GM19023 (cell line): ENCODE measurements around the gene BTBD9.

Experiments used
- ATAC-seq: cut with Tn5 transposase; IDR thresholded peaks from one replicate; pipeline ENCODE4 v1.9.1; 2021; ENCODE audit warnings: mild to moderate bottlenecking, moderate library complexity; ENCODE audit not compliant: unreplicated experiment

Gene BTBD9

GRCh38 chr6:38396209-38396608 lies 243.5 kb downstream of the BTBD9 start:
- no peak for ATAC-seq

DNA sequence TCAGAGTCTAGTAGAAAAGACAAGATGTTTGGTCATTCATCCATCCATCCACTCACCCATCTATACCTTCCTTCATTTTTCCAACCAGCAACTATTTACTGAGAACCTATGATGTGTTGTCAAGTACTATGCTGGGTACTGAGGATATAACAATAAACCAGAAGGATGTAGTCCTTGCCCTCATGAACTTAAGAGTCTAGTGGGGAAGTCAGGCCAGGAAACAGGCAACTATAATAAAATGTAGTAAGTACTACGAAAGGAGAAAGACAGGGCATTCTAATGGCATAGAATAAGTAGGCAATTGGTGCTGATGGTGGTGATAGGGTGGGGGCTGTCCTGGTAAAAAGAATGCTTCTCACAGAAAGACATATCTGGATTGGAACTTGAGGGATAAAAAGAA lies 245.7 kb downstream of the BTBD9 start:
- ATAC-seq = no peak

DNA sequence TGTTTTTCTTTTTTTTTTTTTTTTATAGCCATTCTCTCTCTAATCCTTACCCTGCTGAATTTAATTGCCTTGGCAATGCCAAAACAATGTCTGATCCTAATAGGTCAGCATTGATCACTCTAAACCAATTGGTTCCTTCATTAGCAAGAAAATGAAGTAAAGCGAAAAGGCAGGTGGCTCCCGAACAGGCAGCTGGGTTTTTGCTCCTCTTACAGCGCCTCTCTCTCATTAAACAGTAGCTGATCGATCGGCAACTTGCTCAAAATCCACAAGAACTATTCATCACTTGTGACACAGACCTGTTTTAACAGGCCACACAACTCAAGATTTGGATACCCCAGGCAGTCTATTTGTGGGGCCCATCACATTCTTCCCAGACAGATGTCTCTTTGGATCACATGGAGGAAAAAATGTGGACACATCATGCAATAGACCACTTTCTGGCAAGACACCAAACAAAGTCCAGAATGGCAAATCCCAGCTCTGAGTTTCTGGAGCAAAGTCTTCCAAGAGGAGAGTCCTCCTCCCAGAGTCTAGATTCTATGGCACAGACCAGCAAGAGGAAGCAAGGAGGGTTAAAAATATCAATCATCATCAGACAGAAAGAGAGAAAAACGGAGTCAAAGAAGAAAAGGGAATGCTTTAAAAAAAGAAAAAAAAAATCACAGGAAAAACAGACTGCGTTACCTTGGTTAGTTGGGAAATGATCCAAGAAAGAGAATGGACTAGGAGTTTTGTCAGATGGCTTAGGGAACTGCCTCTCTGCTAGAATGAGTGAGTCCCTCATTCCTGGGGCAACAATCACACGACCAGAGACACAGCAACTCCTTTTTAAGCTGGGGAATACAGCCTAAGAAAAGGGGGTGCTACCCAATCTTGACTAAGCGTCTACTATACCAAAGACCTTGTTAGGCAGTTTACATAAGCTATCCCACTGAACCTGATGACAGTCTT lies 247.8 kb downstream of the BTBD9 start:
- ATAC-seq = no peak

DNA sequence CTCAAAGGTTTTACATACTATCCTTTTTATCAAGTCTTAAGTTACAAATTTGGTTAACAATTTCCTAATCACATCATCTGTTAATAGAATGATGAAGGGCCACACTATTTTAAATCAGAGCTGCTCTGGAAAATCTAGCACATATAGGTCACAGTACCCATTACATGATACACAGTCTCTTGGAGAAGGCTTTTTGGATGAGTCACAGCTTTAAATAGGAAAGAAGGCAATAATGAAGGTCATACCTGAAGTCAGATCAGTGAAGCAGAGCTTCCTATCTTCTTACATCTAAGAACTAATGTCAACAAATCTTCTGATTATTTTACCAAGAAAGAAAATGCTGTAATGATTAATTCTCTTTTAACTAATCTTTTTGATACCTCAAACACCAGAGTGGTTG lies 248.5 kb downstream of the BTBD9 start:
- no peak for ATAC-seq

DNA sequence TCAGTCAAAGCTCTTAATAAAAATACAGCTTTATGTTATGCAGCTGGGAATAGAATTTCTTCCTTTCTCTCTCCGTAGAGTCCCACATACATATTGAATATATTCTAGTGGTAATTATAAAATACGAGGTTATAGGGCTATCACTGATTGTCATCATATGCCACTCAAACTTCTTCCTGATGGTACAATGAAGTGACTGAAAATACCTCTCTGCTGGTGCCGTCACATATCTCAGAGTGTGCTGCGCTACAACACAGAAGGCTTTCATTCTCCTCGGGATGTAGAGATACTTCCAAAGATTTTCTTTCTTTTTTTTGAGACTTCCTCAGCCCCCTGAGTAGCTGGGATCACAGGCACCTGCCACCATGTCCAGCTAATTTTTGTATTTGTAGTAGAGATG lies 249.9 kb downstream of the BTBD9 start:
- ATAC-seq = no peak

- no peak for ATAC-seq
Observed at GRCh38 chr6:38387971-38388370, 251.8 kb downstream of the BTBD9 start.

DNA sequence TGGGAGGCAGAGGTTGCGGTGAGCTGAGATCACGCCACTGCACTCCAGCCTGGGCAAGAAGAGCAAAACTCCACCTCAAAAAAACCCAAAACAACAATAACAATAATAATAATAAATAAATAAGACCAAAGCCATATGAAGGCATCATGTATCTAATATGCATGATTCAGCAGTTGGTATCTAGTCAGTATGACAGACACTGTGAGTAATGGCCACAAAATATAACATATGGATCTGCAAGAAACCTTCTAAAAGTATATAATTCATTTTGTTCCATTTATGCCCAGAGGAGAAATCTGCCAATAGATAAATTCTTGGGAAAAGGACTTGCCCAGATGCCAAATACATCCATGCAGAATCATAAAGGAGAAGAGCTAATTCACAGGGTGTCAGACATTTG lies 252.3 kb downstream of the BTBD9 start:
- no peak for ATAC-seq

- no peak for ATAC-seq
Observed at GRCh38 chr6:38378801-38379200, 260.9 kb downstream of the BTBD9 start.

DNA sequence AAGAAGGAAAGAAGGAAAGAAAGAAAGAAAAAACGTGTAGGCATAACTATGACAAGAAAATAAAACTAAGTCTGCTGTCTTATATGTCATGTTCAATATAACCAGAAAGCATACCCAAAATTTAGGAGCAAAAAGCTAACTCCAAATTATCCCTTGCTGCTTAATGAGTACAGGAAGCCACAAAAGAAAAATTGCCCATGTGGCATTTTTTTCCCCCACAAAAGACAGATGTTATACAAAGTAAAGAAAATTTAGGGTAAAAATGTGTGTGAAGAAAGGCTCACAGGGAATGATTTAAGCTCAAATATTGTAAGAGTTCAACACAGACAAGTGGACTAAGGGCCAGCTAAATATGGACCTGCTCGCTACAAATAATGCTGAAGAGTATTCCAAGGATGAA lies 263.8 kb downstream of the BTBD9 start:
- ATAC-seq = no peak

DNA sequence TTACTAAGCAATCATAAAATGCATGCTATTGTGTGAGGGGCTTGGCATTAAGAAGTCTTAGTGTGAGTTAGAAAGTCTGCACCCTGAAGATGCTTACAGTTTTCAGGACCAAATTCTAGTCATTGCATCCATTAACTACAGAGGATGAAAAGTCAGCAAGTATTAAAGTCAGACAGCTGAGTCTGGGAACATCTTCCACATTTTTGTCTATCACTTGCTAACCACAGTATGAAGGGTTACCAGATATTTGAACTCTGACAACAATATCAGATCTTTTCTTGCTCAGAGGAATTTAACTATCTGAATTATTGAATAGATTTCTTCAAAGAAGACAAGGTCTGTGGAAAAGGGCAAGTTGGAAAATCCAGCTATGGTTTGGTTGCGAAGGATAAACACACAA lies 264.4 kb downstream of the BTBD9 start:
- ATAC-seq = no peak

DNA sequence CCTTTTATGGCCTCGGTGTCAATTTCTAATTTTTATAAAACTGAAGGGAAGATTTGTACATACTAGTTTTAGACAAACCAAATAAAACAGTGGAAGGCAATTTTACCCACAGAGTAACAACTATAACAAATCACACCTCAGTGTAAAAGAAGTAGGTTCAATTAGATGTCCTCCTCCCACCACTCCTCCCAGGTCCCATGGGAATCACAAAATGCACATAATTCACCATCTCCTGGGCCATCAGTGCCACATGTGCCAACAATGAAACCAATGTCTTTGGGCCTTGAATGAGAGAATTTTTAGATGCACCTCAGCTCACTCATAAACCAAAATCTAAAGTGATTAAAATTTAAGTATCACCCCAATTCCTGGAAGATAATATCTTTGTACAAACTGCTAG lies 267.8 kb downstream of the BTBD9 start:
- no peak for ATAC-seq

DNA sequence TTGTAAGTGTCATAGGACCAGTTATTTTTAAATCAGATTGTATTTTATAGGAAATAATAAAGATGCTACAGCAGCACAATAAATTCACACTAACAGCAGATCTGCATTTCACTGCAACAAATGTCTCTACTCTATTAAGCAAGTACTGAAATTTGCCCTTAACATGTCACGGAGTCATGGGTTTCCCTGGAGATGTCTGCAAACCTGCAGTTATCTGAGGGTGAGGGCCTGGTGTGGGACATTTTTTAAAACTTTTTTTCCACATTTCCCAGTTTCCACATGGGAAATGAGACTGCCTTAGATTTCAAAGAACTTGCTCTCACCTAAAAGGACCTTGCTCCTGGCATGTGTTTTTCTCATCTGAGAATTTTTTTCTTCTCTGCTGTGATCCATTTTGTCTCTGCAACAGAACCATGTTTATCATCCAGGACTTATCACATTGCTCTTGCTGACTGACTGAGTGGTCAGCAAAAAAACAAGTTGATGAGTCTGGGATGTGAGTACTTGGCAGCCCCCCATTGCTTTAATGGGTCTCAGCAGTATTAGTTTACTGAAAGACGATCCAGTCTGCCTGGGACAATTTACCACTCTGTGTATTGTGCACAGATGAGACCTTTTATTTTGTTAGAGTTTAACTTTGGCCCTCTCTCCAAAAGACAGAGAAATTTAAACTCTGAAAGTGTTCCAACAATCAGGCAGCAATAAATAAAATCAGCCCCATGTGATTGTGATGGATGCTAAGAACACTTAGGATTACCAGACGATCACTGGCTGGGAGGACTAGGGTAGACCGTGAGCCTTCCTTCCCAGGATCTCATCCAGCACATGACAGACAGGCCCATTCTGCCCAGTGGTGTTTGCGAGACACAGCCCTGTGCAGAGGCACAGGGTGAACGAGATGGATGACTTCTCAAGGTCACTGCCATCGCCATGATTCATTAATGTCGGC lies 268.8 kb downstream of the BTBD9 start:
- no peak for ATAC-seq

DNA sequence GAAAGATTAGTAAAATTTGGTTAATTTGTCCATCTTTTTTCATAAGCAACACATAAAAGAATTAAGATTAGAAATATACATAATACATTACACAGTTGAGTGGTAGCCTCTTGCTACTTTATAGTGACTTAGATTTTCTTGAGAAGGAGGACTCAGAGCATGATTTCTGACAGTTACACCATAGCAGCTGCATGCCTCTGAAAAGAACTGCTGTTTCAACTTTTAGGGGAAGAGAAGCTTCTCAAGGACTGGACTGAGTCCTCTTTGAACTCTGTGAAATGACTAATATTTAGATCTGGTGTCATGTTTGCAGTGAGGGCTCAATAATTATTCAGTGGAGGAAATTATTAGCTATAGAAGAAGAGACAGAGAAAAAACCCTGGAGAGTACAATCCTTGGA lies 272.5 kb downstream of the BTBD9 start:
- ATAC-seq = no peak

- ATAC-seq = no peak
Observed at GRCh38 chr6:38366234-38366633, 273.5 kb downstream of the BTBD9 start.

GRCh38 chr6:38364775-38365174 lies 275.0 kb downstream of the BTBD9 start:
- ATAC-seq = no peak

DNA sequence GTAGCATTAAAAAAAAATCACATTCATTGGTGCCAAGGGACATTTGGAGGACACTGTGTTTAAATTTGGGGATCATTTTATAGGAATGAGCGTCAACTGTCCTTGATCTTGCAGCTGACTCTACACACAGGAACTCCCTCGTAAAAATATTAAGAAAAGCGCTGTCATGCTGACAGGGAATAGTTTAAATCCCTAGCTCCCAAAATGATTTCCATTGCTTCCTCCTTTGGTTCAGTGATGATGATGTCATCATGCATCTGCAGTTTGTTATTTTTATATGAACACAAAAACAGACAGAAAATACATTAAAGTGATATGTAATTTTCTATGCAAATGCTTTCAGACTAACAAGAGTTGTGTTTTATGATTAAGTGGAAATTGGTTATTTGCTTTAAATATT lies 275.6 kb downstream of the BTBD9 start:
- no peak for ATAC-seq

DNA sequence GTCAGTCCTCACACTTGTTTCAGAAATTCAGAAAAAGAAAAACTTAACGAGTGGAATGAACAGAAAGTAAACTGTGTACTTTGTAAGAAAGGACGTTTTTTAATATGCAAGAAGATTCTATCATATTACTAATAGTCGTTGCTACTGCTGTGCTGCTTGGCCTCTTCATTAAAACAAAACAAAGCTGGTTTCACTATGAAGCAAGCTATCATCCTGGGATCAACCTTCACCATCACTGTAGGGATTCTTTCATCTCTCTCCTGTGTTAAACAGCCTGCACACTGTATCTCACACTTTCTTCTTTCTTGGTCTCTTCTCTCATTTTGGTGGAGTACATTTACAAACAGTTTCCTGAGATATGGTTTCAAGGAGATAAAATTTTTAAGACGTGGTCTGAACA lies 284.2 kb downstream of the BTBD9 start:
- no peak for ATAC-seq

DNA sequence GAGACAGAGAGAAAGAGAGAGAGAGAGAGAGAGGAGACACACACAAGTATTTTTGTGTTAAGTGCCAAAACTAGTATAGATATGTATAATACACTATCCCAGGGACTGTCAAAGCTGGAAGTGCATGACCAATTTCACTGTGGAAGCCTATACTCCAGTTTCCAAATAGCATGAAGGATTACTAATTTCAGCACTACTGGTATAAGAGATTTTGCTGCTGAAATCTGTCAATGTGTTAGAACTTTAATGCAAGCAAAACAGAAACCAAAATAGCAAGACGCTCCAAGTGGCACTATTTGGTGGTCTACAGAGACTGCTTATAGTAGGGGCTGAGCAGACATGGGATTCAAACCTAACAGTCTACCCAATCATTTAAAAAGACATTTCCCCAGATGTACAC lies 284.8 kb downstream of the BTBD9 start:
- no peak for ATAC-seq

DNA sequence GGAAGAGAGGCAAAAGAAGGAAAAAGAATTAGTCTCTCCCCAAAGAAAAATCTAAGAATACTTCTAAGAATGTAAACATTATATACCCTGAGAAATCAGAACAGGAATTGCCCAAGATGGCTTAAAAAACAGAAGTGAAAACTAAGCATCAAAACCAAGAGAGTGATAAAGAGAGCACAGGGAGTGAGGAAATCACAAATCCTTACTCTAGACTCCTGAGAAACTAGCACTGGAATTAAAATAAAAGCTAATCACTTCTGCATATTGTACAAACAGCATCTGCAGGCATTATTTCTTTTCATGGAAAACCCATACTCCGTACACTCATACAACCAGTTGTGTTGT lies 285.7 kb downstream of the BTBD9 start:
- no peak for ATAC-seq

GRCh38 chr6:38353310-38354036 lies 286.3 kb downstream of the BTBD9 start:
- ATAC-seq = no peak

GRCh38 chr6:38352636-38353035 lies 287.1 kb downstream of the BTBD9 start:
- ATAC-seq = no peak
